HCT116 (cell line): ENCODE results near the gene DPM2. TPM values are rescaled to one million over a fixed set of nuclear protein-coding genes. Genes with fewer than 3 reads are reported as not detected.

Source experiments
- ATAC-seq: fragments of 200-7000 bp; cut with Tn5 transposase; 2 replicates; pipeline ENCODE4 v1.9.1; 2020; ENCODE audit warnings: mild to moderate bottlenecking, moderate library complexity
- BruUV-seq: library from RNA; stranded (reverse); fragments of 400-500 nt; replicated peaks from 2 replicates; lab custom pipeline; 2021; lab: Mats Ljungman, UMichigan
- CTCF ChIA-PET: fragments of 300-600 bp; sonication (Branson Sonifier 250); formaldehyde crosslinking; loops from one replicate; lab custom pipeline; 2021; ENCODE audit warnings: antibody characterized with exemption; lab: Charles Lee
- POLR2A ChIA-PET: fragments of 300-600, 350-600 bp; sonication (Branson Sonifier 250); formaldehyde crosslinking; loops from one replicate; lab custom pipeline; 2021; ENCODE audit warnings: antibody characterized with exemption; lab: Charles Lee
- RAD21 ChIA-PET, 2 experiments: fragments of 300-600 bp; sonication (Branson Sonifier 250); formaldehyde crosslinking; loops; one replicate each; lab custom pipeline; 2023; ENCODE audit warnings: low total read pairs in 2 of 2; ENCODE audit not compliant: uncharacterized antibody in 2 of 2, unreplicated experiment in 2 of 2, low non-redundant PET in 1 of 2; lab: Charles Lee
- DNase-seq: peaks from one replicate; pipeline ENCODE4 v3.0.0-alpha.2; 2010; ENCODE audit warnings: low read depth, low spot score
- H2AFZ ChIP-seq: fragments of 200-600 bp; shearing (Covaris generic), sonication (generic); 2 replicates; pipeline ENCODE4 v1.6.1; 2017; ENCODE audit warnings: low read depth, mixed run types, mixed read lengths, antibody characterized with exemption, low read length; ENCODE audit not compliant: poor library complexity, severe bottlenecking
- H3K27ac ChIP-seq: 2 replicates; pipeline ENCODE4 v1.5.1; 2012; ENCODE audit warnings: low read depth, low read length
- H3K27me3 ChIP-seq: fragments of 200-600 bp; sonication (generic); 2 replicates; pipeline ENCODE4 v1.6.1; 2016; ENCODE audit warnings: mixed run types, low read length, mixed read lengths; ENCODE audit not compliant: insufficient read depth
- H3K36me3 ChIP-seq, 2 experiments: fragments of 200-500 bp in 1 of 2; fragments of 200-600 bp in 1 of 2; sonication (Bioruptor generic) in 1 of 2; sonication (generic) in 1 of 2; 2 replicates each; pipeline versions ENCODE4 v1.5.1 to v1.6.1; 2014 to 2016; ENCODE audit warnings: low read length in 2 of 2, inconsistent platforms in 1 of 2, mixed read lengths in 1 of 2, mixed run types in 1 of 2; ENCODE audit not compliant: insufficient read depth in 2 of 2, control insufficient read depth in 1 of 2
- H3K4me1 ChIP-seq, 2 experiments: fragments of 200-600 bp in 1 of 2; sonication (generic) in 1 of 2; 2 replicates each; pipeline versions ENCODE4 v1.5.1 to v1.6.1; 2012 to 2017; ENCODE audit warnings: low read length in 2 of 2, inconsistent platforms in 1 of 2, mild to moderate bottlenecking in 1 of 2, mixed read lengths in 1 of 2, mixed run types in 1 of 2, moderate library complexity in 1 of 2; ENCODE audit not compliant: insufficient read depth in 2 of 2, control insufficient read depth in 1 of 2
- H3K4me2 ChIP-seq: fragments of 200-600 bp; sonication (generic); 2 replicates; pipeline ENCODE4 v1.6.1; 2017; ENCODE audit warnings: mixed run types, low read length, mixed read lengths
- H3K4me3 ChIP-seq, 2 experiments: fragments of 200-600 bp in 1 of 2; sonication (generic) in 1 of 2; replicated peaks in 1 of 2; 2 replicates each; pipeline ENCODE4 v1.5.1; 2011 to 2016; ENCODE audit warnings: low read length in 2 of 2, control low read depth in 1 of 2, low read depth in 1 of 2, mild to moderate bottlenecking in 1 of 2, mixed read lengths in 1 of 2, mixed run types in 1 of 2
- H3K79me2 ChIP-seq: fragments of 200-600 bp; sonication (generic); 2 replicates; pipeline ENCODE4 v1.6.1; 2017; ENCODE audit warnings: mild to moderate bottlenecking, mixed run types, low read length, moderate library complexity, mixed read lengths; ENCODE audit not compliant: insufficient read depth
- H3K9ac ChIP-seq: fragments of 200-600 bp; sonication (generic); 2 replicates; pipeline ENCODE4 v1.6.1; 2016; ENCODE audit warnings: low read length, mixed read lengths
- H3K9me2 ChIP-seq: fragments of 200-600 bp; sonication (generic), shearing (Covaris generic); 2 replicates; pipeline ENCODE4 v1.6.1; 2017; ENCODE audit warnings: mixed run types, mild to moderate bottlenecking, moderate library complexity; ENCODE audit not compliant: insufficient read depth
- H3K9me3 ChIP-seq, 2 experiments: fragments of 200-500 bp in 1 of 2; fragments of 200-600 bp in 1 of 2; sonication (Bioruptor generic) in 1 of 2; sonication (generic) in 1 of 2; 2 replicates each; pipeline ENCODE4 v1.6.1; 2014 to 2017; ENCODE audit warnings: low read length in 2 of 2, mixed read lengths in 2 of 2, inconsistent platforms in 1 of 2, low read depth in 1 of 2, mild to moderate bottlenecking in 1 of 2, mixed run types in 1 of 2, moderate library complexity in 1 of 2; ENCODE audit not compliant: control insufficient read depth in 1 of 2, insufficient read depth in 1 of 2
- H4K20me1 ChIP-seq: fragments of 200-600 bp; sonication (generic), shearing (Covaris generic); 2 replicates; pipeline ENCODE4 v1.6.1; 2017; ENCODE audit warnings: mixed run types, mild to moderate bottlenecking, moderate library complexity; ENCODE audit not compliant: insufficient read depth
- REST ChIP-seq: IDR thresholded peaks from 2 replicates; pipeline ENCODE4 v1.6.1; 2012; ENCODE audit warnings: low read depth
- SP1 ChIP-seq: IDR thresholded peaks from 2 replicates; pipeline ENCODE4 v1.6.1; 2012; ENCODE audit warnings: low read depth
- SRF ChIP-seq: IDR thresholded peaks from 2 replicates; pipeline ENCODE4 v1.6.1; 2012; ENCODE audit warnings: low read depth
- intact Hi-C: fragments of 100-400 bp; cut with micrococcal nuclease; formaldehyde crosslinking; loops from 2 replicates; pipeline ENCODE4 v1.10.0; 2022
- total RNA-seq: library from RNA; stranded (reverse); gene quantifications from one replicate; pipeline ENCODE4 v1.2.1, GENCODE V29; 2021; ENCODE audit not compliant: unreplicated experiment
- TF ChIP-seq, protein P1 (sequence below), 3 experiments: fragments of 200-600 bp in 1 of 3; sonication (generic) in 1 of 3; IDR thresholded peaks in 2 of 3; conservative IDR thresholded peaks in 1 of 3; 2 replicates each; pipeline ENCODE4 v1.5.1; 2012 to 2017; ENCODE audit warnings: low read depth in 2 of 3, low read length in 2 of 3, antibody characterized with exemption in 1 of 3, borderline replicate concordance in 1 of 3, control low read depth in 1 of 3, mild to moderate bottlenecking in 1 of 3, mixed read lengths in 1 of 3, mixed run types in 1 of 3, moderate library complexity in 1 of 3; ENCODE audit not compliant: insufficient read depth in 1 of 3
- TF ChIP-seq, protein P2 (sequence below): IDR thresholded peaks from 2 replicates; pipeline ENCODE4 v1.6.1; 2011; ENCODE audit warnings: mild to moderate bottlenecking, low read length, moderate library complexity; ENCODE audit not compliant: insufficient replicate concordance; ENCODE audit errors: extremely low read depth

DPM2 gene
- total RNA-seq, 1 experiment from 2014 or later: 54.6 TPM

- CTCF ChIA-PET: no interaction called here
- no peaks in the 10 kb centered on the region for H4K20me1 ChIP-seq
- POLR2A ChIA-PET: no interaction called here
- H3K4me2 ChIP-seq: no peak overlapping the region
- H3K36me3 ChIP-seq: peaks cover 8 to 36% of the 10 kb centered on the region in 2 experiments
- BruUV-seq: no TSS peak
- no peak overlapping the region for H3K9ac ChIP-seq
- no peaks in the 10 kb centered on the region for H3K9me2 ChIP-seq
- RAD21 ChIA-PET: no interaction called here
- H3K9me3 ChIP-seq: peaks cover 0 to 6% of the 10 kb centered on the region in 2 experiments; a peak in 1 of 4 replicates
- no peaks in the 10 kb centered on the region for H3K79me2 ChIP-seq
- peak; percentile 60 for ATAC-seq
- DNase-seq: no peak
- TF ChIP-seq SRF: no peak
- TF ChIP-seq, protein P1, sequence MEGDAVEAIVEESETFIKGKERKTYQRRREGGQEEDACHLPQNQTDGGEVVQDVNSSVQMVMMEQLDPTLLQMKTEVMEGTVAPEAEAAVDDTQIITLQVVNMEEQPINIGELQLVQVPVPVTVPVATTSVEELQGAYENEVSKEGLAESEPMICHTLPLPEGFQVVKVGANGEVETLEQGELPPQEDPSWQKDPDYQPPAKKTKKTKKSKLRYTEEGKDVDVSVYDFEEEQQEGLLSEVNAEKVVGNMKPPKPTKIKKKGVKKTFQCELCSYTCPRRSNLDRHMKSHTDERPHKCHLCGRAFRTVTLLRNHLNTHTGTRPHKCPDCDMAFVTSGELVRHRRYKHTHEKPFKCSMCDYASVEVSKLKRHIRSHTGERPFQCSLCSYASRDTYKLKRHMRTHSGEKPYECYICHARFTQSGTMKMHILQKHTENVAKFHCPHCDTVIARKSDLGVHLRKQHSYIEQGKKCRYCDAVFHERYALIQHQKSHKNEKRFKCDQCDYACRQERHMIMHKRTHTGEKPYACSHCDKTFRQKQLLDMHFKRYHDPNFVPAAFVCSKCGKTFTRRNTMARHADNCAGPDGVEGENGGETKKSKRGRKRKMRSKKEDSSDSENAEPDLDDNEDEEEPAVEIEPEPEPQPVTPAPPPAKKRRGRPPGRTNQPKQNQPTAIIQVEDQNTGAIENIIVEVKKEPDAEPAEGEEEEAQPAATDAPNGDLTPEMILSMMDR (IDR thresholded peaks at IDR 0.05 in 2 of 3, conservative IDR thresholded peaks at IDR 0.05 in 1 of 3; ENCODE audit: borderline replicate concordance in 1 of 3, insufficient read depth in 1 of 3, low read depth in 2 of 3, low read length in 2 of 3): peak in 2 of 3 experiments; percentile 15 to 25; a peak in 1 of 6 replicates
- no peak overlapping the region for H3K27ac ChIP-seq
- H2AFZ ChIP-seq: no peak overlapping the region
- H3K4me3 ChIP-seq: no peak overlapping the region
- peaks cover 15 to 16% of the 10 kb centered on the region in 2 experiments; a peak in 3 of 4 replicates for H3K4me1 ChIP-seq
- H3K27me3 ChIP-seq: no peaks in the 10 kb centered on the region
- intact Hi-C loops: no loop called here
These were observed 49.9 kb downstream of the DPM2 start for GRCh38 chr9:127887792-127888191.

DNA sequence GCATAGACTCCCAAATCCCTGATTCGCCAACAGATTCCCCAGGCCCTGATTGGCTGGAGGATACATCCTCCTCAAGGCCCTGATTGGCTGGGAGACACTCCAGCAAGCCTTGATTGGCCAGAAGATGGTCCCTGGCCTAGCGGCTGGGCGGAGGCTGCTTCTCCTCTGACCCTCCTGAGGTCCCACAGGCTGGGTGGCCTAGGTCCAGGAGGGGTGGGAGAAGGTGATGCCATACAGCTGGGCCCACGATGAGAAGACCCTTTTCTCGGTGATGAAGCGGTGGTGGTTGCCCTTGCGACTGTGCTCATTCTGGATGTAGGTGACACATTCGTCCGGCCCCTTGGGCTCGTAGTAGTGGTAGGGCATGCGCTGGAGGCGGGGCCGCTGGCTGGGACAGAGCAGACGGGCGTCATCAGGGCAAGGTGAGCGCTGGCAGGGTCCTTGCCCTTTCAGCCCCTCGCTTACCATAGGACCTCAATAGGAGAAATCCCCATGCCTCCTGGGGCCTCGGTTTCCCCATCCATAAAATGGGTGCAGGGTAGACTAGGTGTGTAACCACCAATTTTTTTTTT lies 51.2 kb downstream of the DPM2 start:
- Histone ChIP-seq H3K27ac (no peak overlapping the region), H3K4me1 (peaks cover 18 to 23% of the 10 kb centered on the region in 2 experiments; a peak in 3 of 4 replicates), H2AFZ (no peak overlapping the region), H4K20me1 (no peaks in the 10 kb centered on the region), H3K9me2 (no peaks in the 10 kb centered on the region), H3K4me3 (no peak overlapping the region), H3K4me2 (no peak overlapping the region), H3K36me3 (peaks cover 7 to 29% of the 10 kb centered on the region in 2 experiments), H3K9ac (no peak overlapping the region), H3K9me3 (no peaks in the 10 kb centered on the region), H3K27me3 (no peaks in the 10 kb centered on the region), H3K79me2 (no peaks in the 10 kb centered on the region)
- DNase-seq (no peak), ATAC-seq (peak; percentile 68)
- BruUV-seq: no TSS peak
- TF ChIP-seq REST (no peak), SP1 (peak; percentile 60; the same call in 1 of the 2 replicates)
- TF ChIP-seq, protein P2, sequence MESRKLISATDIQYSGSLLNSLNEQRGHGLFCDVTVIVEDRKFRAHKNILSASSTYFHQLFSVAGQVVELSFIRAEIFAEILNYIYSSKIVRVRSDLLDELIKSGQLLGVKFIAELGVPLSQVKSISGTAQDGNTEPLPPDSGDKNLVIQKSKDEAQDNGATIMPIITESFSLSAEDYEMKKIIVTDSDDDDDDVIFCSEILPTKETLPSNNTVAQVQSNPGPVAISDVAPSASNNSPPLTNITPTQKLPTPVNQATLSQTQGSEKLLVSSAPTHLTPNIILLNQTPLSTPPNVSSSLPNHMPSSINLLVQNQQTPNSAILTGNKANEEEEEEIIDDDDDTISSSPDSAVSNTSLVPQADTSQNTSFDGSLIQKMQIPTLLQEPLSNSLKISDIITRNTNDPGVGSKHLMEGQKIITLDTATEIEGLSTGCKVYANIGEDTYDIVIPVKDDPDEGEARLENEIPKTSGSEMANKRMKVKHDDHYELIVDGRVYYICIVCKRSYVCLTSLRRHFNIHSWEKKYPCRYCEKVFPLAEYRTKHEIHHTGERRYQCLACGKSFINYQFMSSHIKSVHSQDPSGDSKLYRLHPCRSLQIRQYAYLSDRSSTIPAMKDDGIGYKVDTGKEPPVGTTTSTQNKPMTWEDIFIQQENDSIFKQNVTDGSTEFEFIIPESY: no peak
- RAD21 ChIA-PET: no interaction called here
- POLR2A ChIA-PET: no interaction called here
- intact Hi-C loops: no loop called here
- CTCF ChIA-PET: no interaction called here
